Epithelial cell of proximal tubule (primary cell): ENCODE data around the gene UQCRC1. TPM values are rescaled to one million over a fixed set of nuclear protein-coding genes. Genes with fewer than 3 reads are reported as not detected.
A peak's percentile ranks its signal among the peaks of the same experiment; 100 is the strongest.

Experiments used
- DNase-seq: peaks from one replicate; pipeline ENCODE4 v3.0.0-alpha.2; 2011; ENCODE audit warnings: low read depth
- H3K4me3 ChIP-seq: 2 replicates; pipeline ENCODE4 v1.5.1; 2011; ENCODE audit warnings: low read depth, mild to moderate bottlenecking, low read length
- CTCF ChIP-seq: conservative IDR thresholded peaks from 2 replicates; pipeline ENCODE4 v1.5.1; 2012; ENCODE audit warnings: low read depth, mild to moderate bottlenecking, low read length
- total RNA-seq: library from RNA; depleted of rRNA; stranded (reverse); fragments of >200 nt; gene quantifications from 2 replicates; pipeline ENCODE4 v1.2.3, GENCODE V29; 2015

The UQCRC1 gene
- total RNA-seq, 1 donor from 2014 or later: 348 TPM

- TF ChIP-seq CTCF: no peak
- no peak for DNase-seq
Measured at GRCh38 chr3:48595526-48596121, 13.8 kb downstream of the UQCRC1 start.

GRCh38 chr3:48595075-48595525 lies 14.3 kb downstream of the UQCRC1 start, which contains the start of gene COL7A1:
TSS of gene COL7A1 (minus strand) at chr3:48595329. CDS start at chr3:48595159, 170 bp downstream.
- peak within 1 kb of the TSS; percentile 46 for H3K4me3 ChIP-seq
- DNase-seq: no peak
- TF ChIP-seq CTCF: no peak

More at GRCh38 chr3:48595526-48596121, 13.8 kb downstream of the UQCRC1 start:
- peak overlapping the region; percentile 46 for H3K4me3 ChIP-seq

- no peak for DNase-seq
- peak overlapping the region; percentile 46 for H3K4me3 ChIP-seq
- no peak for TF ChIP-seq CTCF
Measured at GRCh38 chr3:48594417-48595049, 14.9 kb downstream of the UQCRC1 start.

GRCh38 chr3:48593337-48593736 lies 16.1 kb downstream of the UQCRC1 start:
- H3K4me3 ChIP-seq: no peak overlapping the region
- no peak for TF ChIP-seq CTCF
- DNase-seq: no peak

GRCh38 chr3:48592519-48593087 lies 16.8 kb downstream of the UQCRC1 start:
- no peak for DNase-seq
- no peak for TF ChIP-seq CTCF
- H3K4me3 ChIP-seq: no peak overlapping the region

GRCh38 chr3:48591886-48592518 lies 17.4 kb downstream of the UQCRC1 start:
- no peak overlapping the region for H3K4me3 ChIP-seq
- TF ChIP-seq CTCF: no peak
- DNase-seq: no peak
